Smooth muscle cell (in vitro differentiated cells): ENCODE measurements around the gene ESPNL. TPM values are rescaled to one million over a fixed set of nuclear protein-coding genes. Genes with fewer than 3 reads are reported as not detected.
A peak's percentile ranks its signal among the peaks of the same experiment; 100 is the strongest.

Experiments
- DNase-seq: peaks from one replicate; lab custom pipeline; 2025; ENCODE audit not compliant: unreplicated experiment; lab: John Stamatoyannopoulos, UW
- H2AFZ ChIP-seq: fragments of 200-600 bp; sonication (generic); 2 replicates; pipeline ENCODE4 v1.6.0; 2016; ENCODE audit warnings: antibody characterized with exemption, low read depth, mild to moderate bottlenecking
- H3F3A ChIP-seq: fragments of 200-600 bp; sonication (generic); 2 replicates; pipeline ENCODE4 v1.6.0; 2017; ENCODE audit warnings: antibody characterized with exemption, low read depth
- H3K27ac ChIP-seq: fragments of 200-600 bp; sonication (generic); 2 replicates; pipeline ENCODE4 v1.5.1; 2016; ENCODE audit warnings: low read depth, mild to moderate bottlenecking
- H3K27me3 ChIP-seq: fragments of 200-600 bp; sonication (generic); 2 replicates; pipeline ENCODE4 v1.6.1; 2016; ENCODE audit warnings: low read depth, mild to moderate bottlenecking
- H3K36me3 ChIP-seq: fragments of 200-600 bp; sonication (generic); 2 replicates; pipeline ENCODE4 v1.5.1; 2016; ENCODE audit warnings: low read depth
- H3K4me1 ChIP-seq: fragments of 200-600 bp; sonication (generic); 2 replicates; pipeline ENCODE4 v1.5.1; 2016; ENCODE audit warnings: low read depth
- H3K4me2 ChIP-seq: fragments of 200-600 bp; sonication (generic); 2 replicates; pipeline ENCODE4 v1.6.0; 2016; ENCODE audit warnings: mild to moderate bottlenecking
- H3K4me3 ChIP-seq: fragments of 200-600 bp; sonication (generic); 2 replicates; pipeline ENCODE4 v1.5.1; 2016; ENCODE audit warnings: mild to moderate bottlenecking
- H3K79me2 ChIP-seq: fragments of 200-600 bp; sonication (generic); 2 replicates; pipeline ENCODE4 v1.6.0; 2016; ENCODE audit warnings: low read depth, mild to moderate bottlenecking
- H3K9ac ChIP-seq: fragments of 200-600 bp; sonication (generic); 2 replicates; pipeline ENCODE4 v1.6.0; 2016; ENCODE audit warnings: low read depth
- H3K9me3 ChIP-seq: fragments of 200-600 bp; sonication (generic); replicated peaks from 2 replicates; pipeline ENCODE4 v1.5.1; 2016; ENCODE audit warnings: low read depth
- H4K20me1 ChIP-seq: fragments of 200-600 bp; sonication (generic); 2 replicates; pipeline ENCODE4 v1.6.0; 2016; ENCODE audit warnings: low read depth
- WGBS: methylation state at CpG from one replicate; pipeline ENCODE4 v1.1.7; 2016; ENCODE audit warnings: low lambda C conversion rate; 5-methylcytosine and 5-hydroxymethylcytosine counted together
- polyA plus RNA-seq: library from polyadenylated mRNA; unstranded; fragments of >200 nt; fragmentation: Nextera tagmentation; extraction: Ambion mirVana; gene quantifications from 2 replicates; pipeline ENCODE4 v1.2.1, GENCODE V29; 2016
- total RNA-seq: library from RNA; depleted of rRNA; stranded (reverse); fragments of >200 nt; gene quantifications from 2 replicates; pipeline ENCODE4 v1.2.3, GENCODE V29; 2014
- TF ChIP-seq, protein P1 (sequence below): fragments of 200-600 bp; sonication (generic); IDR thresholded peaks from 2 replicates; pipeline ENCODE4 v1.5.1; 2017; ENCODE audit warnings: borderline replicate concordance, mild to moderate bottlenecking, antibody characterized with exemption; ENCODE audit not compliant: insufficient read depth, poor library complexity, severe bottlenecking

Gene ESPNL
- total and polyA plus RNA-seq, 2 experiments from 2014 or later, result 0.04 TPM; not detected in 1

DNA sequence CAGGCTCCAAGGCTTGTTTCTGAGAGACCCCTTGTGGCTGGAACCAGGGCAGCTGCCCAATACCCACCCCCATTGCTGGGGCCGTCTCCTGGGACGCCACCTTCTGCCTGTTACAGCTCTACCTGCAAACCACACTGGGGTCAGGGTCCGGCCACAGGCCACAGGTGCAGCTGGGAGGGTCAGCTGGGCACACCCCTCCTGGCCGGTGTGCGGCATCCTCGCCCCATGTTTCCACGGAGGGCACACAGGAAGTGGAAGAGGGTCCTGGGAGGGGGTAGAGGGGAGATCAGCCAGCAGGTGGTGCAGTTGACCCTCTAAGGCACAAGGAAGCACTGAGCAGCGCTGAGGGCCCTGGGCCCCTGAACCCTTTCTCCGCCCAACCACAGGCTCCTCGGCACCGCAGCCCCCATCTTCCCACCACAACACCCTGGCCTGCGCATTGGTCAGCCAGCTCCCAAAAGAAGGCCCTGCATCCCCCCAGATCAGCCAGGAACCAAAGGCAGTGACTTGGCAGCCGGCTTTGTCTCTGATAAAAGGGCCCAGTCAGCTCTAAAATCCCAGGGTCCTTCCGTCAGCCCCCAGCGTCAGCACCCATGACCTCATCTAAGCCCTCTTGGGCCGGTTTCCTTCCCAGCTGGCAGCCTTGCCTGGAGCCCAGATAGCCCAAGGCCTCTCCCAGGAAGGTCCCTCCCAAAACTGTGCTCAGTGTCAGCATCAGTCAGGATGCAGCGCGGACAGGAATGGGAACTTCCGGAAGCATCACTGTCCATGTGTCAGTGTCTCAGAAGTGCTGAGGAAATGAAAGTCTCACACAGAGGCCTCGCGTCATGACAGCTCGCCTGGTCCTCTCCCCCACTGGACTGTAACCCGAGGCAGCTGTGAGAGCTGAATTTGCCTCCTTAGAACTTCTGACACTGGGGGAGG is 60.3 kb downstream of the ESPNL start:
- Histone ChIP-seq H3K79me2 (no peaks in the 10 kb centered on the region), H3K9ac (no peak overlapping the region), H3K27ac (no peak overlapping the region), H3K36me3 (no peaks in the 10 kb centered on the region), H2AFZ (no peak overlapping the region), H4K20me1 (no peaks in the 10 kb centered on the region), H3K4me2 (no peak overlapping the region), H3F3A (no peaks in the 10 kb centered on the region), H3K27me3 (peaks cover 64% of the 10 kb centered on the region), H3K4me3 (no peak overlapping the region), H3K9me3 (no peaks in the 10 kb centered on the region), H3K4me1 (peaks cover 5% of the 10 kb centered on the region)
- TF ChIP-seq, protein P1, sequence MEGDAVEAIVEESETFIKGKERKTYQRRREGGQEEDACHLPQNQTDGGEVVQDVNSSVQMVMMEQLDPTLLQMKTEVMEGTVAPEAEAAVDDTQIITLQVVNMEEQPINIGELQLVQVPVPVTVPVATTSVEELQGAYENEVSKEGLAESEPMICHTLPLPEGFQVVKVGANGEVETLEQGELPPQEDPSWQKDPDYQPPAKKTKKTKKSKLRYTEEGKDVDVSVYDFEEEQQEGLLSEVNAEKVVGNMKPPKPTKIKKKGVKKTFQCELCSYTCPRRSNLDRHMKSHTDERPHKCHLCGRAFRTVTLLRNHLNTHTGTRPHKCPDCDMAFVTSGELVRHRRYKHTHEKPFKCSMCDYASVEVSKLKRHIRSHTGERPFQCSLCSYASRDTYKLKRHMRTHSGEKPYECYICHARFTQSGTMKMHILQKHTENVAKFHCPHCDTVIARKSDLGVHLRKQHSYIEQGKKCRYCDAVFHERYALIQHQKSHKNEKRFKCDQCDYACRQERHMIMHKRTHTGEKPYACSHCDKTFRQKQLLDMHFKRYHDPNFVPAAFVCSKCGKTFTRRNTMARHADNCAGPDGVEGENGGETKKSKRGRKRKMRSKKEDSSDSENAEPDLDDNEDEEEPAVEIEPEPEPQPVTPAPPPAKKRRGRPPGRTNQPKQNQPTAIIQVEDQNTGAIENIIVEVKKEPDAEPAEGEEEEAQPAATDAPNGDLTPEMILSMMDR, result peak; percentile 18
- WGBS, result 68% methylated on average over 23 of the region's 23 CpGs
- DNase-seq, result no peak

DNA sequence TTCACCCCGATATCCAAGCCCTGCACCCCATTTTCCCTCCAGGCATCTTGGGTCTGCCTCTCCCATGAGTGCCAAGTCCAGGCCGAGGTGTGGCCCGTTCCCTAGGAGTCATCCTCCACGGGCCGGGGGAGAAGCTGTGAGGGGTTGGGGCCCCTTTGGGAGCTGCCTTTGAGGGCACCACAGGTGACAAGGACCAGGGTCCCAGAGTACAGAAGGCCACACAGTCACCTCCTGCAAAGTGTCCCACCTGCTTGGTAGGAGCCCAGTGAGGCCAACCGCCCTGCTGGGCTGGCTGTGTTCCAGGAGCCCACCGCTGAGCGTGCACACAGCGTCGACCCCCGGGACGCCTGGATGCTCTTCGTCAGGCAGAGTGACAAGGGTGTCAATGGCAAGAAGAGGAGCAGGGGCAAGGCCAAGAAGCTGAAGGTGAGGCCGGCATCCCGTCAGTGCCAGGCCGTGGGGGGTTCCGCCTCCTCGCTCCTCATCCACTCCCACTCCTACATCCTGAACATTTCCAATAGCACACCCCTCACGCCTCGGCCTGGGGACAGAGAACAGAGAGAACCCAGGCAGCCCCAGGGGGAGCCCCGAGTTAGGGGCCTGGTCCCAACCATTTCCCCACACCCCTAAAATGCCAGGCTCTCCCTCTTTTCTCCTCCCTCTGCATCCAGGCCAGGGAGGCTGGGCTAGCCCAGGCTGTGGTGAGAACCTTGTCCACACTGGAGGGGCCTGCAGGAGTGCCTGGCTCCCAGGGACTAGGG is 61.3 kb downstream of the ESPNL start:
- Histone ChIP-seq H2AFZ (no peak overlapping the region), H3K79me2 (no peaks in the 10 kb centered on the region), H3K4me1 (peaks cover 5% of the 10 kb centered on the region), H3K9me3 (no peaks in the 10 kb centered on the region), H3K4me2 (no peak overlapping the region), H3F3A (no peaks in the 10 kb centered on the region), H3K4me3 (no peak overlapping the region), H3K9ac (no peak overlapping the region), H3K27me3 (peaks cover 64% of the 10 kb centered on the region), H3K36me3 (no peaks in the 10 kb centered on the region), H3K27ac (no peak overlapping the region), H4K20me1 (no peaks in the 10 kb centered on the region)
- DNase-seq, result no peak
- TF ChIP-seq, protein P1, result no peak
- 93% methylated on average over 21 of the region's 21 CpGs for WGBS

DNA sequence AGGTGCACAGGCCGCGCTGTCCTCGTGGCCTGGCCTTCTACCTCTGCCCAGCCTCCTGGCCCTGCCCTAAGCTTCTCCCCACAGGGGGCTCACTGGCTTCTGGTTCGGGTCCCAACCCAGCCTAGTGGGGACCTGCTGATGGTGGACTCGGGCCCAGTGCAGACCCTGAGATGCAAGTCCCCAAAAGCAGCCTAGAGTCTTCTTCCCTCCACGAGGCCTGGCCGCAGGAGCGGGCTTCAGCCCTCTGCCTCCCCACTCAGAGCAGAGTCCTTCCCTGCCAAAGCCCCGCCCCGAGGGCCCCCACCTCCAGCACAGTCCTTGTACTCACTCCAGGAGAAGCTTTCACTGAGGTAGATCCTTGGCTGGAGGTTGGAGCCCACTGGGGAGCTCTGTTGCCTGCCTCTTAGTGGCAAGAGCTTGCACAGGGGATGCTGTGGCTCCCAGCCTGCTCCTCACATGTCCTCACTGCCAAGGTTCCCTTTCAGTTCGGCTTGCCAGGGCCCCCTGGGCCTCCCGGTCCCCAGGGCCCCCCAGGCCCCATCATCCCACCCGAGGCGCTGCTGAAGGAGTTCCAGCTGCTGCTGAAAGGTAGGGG is 62.2 kb downstream of the ESPNL start:
- H3K4me2 ChIP-seq, result no peak overlapping the region
- no peak overlapping the region for H3K4me3 ChIP-seq
- peaks cover 64% of the 10 kb centered on the region for H3K27me3 ChIP-seq
- no peak overlapping the region for H2AFZ ChIP-seq
- H3K9ac ChIP-seq, result no peak overlapping the region
- H3K9me3 ChIP-seq, result no peaks in the 10 kb centered on the region
- H3F3A ChIP-seq, result no peaks in the 10 kb centered on the region
- H3K27ac ChIP-seq, result no peak overlapping the region
- peaks cover 5% of the 10 kb centered on the region for H3K4me1 ChIP-seq
- no peak for DNase-seq
- H3K36me3 ChIP-seq, result no peaks in the 10 kb centered on the region
- WGBS, result 88% methylated on average over 14 of the region's 14 CpGs
- TF ChIP-seq, protein P1, result no peak
- H3K79me2 ChIP-seq, result no peaks in the 10 kb centered on the region
- H4K20me1 ChIP-seq, result no peaks in the 10 kb centered on the region
